ENCODE results near the gene ADGRL3. TPM values are rescaled to one million over a fixed set of nuclear protein-coding genes. Genes with fewer than 3 reads are reported as not detected.

The ADGRL3 gene
- total RNA-seq, 4 donors from 2014 or later: 4.6 to 7.1 (median 6.3) TPM

- Histone ChIP-seq H3K4me1 (no peaks in the 10 kb centered on the region), H3K27ac (replicated peaks in 1 of 4) (no peak overlapping the region), H3K4me3 (no peak overlapping the region), H3K27me3 (no peaks in the 10 kb centered on the region), H3K9me3 (no peaks in the 10 kb centered on the region), H3K36me3 (no peaks in the 10 kb centered on the region)
- intact Hi-C loops (cut with DNase I): no loop called here
- DNase-seq (ENCODE audit: extremely low spot score): no peak
- TF ChIP-seq POLR2AphosphoS5 (IDR thresholded peaks at IDR 0.05) (no peak), POLR2A (IDR thresholded peaks at IDR 0.05; ENCODE audit: low read depth) (no peak), EP300 (IDR thresholded peaks at IDR 0.05) (no peak), CTCF (IDR thresholded peaks at IDR 0.05) (no peak)
- 96% methylated on average over 1 of the region's 1 CpG for WGBS
These were observed 24.6 kb upstream of the ADGRL3 start for GRCh38 chr4:61175495-61175894.

DNA sequence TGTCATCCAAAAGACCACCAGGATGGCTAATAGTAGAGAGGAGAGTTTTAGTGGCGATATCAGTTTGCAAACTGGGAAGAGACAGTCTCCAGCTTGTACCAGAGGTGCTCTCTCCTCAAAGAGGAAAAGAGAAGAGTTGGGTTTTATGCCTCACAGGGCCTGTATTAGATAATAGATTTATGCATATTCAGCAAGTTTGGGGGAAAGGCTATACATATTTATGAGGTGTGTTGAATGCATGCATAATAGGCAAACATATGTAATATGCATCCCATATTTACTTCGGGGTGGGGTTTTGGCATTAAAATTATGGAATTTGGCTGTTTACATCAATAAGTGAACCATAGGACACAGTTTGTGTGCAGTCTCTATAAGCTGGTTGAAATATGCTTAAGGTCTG, 22.8 kb upstream of the ADGRL3 start:
- intact Hi-C loops (cut with DNase I): no loop called here
- 83% methylated on average over 2 of the region's 2 CpGs for WGBS
- H3K27me3 ChIP-seq: no peaks in the 10 kb centered on the region
- no peaks in the 10 kb centered on the region for H3K4me1 ChIP-seq
- H3K9me3 ChIP-seq: no peaks in the 10 kb centered on the region
- no peak for TF ChIP-seq EP300 (IDR thresholded peaks at IDR 0.05)
- TF ChIP-seq POLR2AphosphoS5 (IDR thresholded peaks at IDR 0.05): no peak
- no peak for TF ChIP-seq CTCF (IDR thresholded peaks at IDR 0.05)
- TF ChIP-seq POLR2A (IDR thresholded peaks at IDR 0.05; ENCODE audit: low read depth): no peak
- H3K27ac ChIP-seq (replicated peaks in 1 of 4): no peak overlapping the region
- no peaks in the 10 kb centered on the region for H3K36me3 ChIP-seq
- no peak for DNase-seq (ENCODE audit: extremely low spot score)
- H3K4me3 ChIP-seq: no peak overlapping the region

DNA sequence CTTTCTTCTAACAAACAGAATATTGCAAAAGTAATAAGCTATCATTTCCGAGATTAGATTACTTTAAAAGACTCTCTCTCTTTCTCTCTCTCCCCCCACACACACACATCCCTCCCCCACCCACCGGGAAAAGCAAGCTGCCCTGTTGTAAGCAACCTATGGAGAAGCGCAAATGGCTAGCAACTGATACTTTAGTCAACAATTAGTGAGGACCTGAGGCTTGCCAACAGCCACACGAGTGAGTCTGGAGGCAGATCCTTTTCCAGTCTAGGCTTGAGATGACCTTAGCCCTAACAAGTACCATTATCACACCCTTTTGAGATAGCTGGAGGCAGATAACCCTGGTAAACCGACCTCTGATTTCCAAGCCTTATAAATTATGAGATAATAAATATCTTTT, 19.7 kb upstream of the ADGRL3 start:
- Histone ChIP-seq H3K27ac (replicated peaks in 1 of 4) (no peak overlapping the region), H3K27me3 (no peaks in the 10 kb centered on the region), H3K36me3 (no peaks in the 10 kb centered on the region), H3K4me1 (no peaks in the 10 kb centered on the region), H3K4me3 (no peak overlapping the region), H3K9me3 (peaks cover 0 to 14% (median 5%) of the 10 kb centered on the region in 4 donors)
- intact Hi-C loops (cut with DNase I): no loop called here
- WGBS: 50% methylated on average over 5 of the region's 5 CpGs
- TF ChIP-seq CTCF (IDR thresholded peaks at IDR 0.05): no peak
- no peak for TF ChIP-seq EP300 (IDR thresholded peaks at IDR 0.05)
- no peak for DNase-seq (ENCODE audit: extremely low spot score)

GRCh38 chr4:61182915-61183314, 17.2 kb upstream of the ADGRL3 start:
- Histone ChIP-seq H3K4me1 (no peaks in the 10 kb centered on the region), H3K4me3 (no peak overlapping the region), H3K36me3 (no peaks in the 10 kb centered on the region), H3K27me3 (no peaks in the 10 kb centered on the region), H3K27ac (replicated peaks in 1 of 4) (no peak overlapping the region), H3K9me3 (peaks cover 0 to 16% (median 5%) of the 10 kb centered on the region in 4 donors)
- intact Hi-C loops (cut with DNase I): no loop called here
- WGBS: 70% methylated on average over 1 of the region's 1 CpG
- no peak for DNase-seq (ENCODE audit: extremely low spot score)
- TF ChIP-seq CTCF (IDR thresholded peaks at IDR 0.05) (no peak), POLR2AphosphoS5 (IDR thresholded peaks at IDR 0.05) (no peak), EP300 (IDR thresholded peaks at IDR 0.05) (no peak), POLR2A (IDR thresholded peaks at IDR 0.05; ENCODE audit: low read depth) (no peak)

- H3K9me3 ChIP-seq: peaks cover 0 to 16% (median 5%) of the 10 kb centered on the region in 4 donors
- intact Hi-C loops (cut with DNase I): no loop called here
These were observed 14.8 kb upstream of the ADGRL3 start for GRCh38 chr4:61185288-61185687.

More at GRCh38 chr4:61185288-61185687, 14.8 kb upstream of the ADGRL3 start:
- Histone ChIP-seq H3K4me3 (no peak overlapping the region), H3K4me1 (no peaks in the 10 kb centered on the region), H3K27me3 (no peaks in the 10 kb centered on the region), H3K36me3 (no peaks in the 10 kb centered on the region), H3K27ac (replicated peaks in 1 of 4) (no peak overlapping the region)
- no peak for DNase-seq (ENCODE audit: extremely low spot score)
- TF ChIP-seq EP300 (IDR thresholded peaks at IDR 0.05): no peak
- TF ChIP-seq POLR2AphosphoS5 (IDR thresholded peaks at IDR 0.05): no peak
- no peak for TF ChIP-seq POLR2A (IDR thresholded peaks at IDR 0.05; ENCODE audit: low read depth)

Data from esophagus muscularis mucosa (tissue), 4 donors.